KMS-11 (cell line): ENCODE results near the gene SMTNL2.
"Not testable (repeated sequence)": the region's sequence is repeated elsewhere in the genome, so short reads cannot be mapped to it uniquely, and the experiment has no call there.

Source experiments
- H2AFZ ChIP-seq: fragments of 200-600 bp; sonication (generic); 2 replicates; pipeline ENCODE4 v1.6.1; 2016; ENCODE audit warnings: antibody characterized with exemption, mixed run types, low read depth
- H3K27ac ChIP-seq: fragments of 200-600 bp; sonication (generic); 2 replicates; pipeline ENCODE4 v1.6.1; 2016; ENCODE audit warnings: mild to moderate bottlenecking, mixed run types
- H3K27me3 ChIP-seq: fragments of 200-600 bp; sonication (generic); 2 replicates; pipeline ENCODE4 v1.6.1; 2017; ENCODE audit warnings: mild to moderate bottlenecking, low read depth, mixed run types, moderate library complexity; ENCODE audit not compliant: insufficient read depth
- H3K36me3 ChIP-seq: fragments of 200-600 bp; sonication (generic); 2 replicates; pipeline ENCODE4 v1.6.1; 2017; ENCODE audit warnings: mild to moderate bottlenecking, mixed run types; ENCODE audit not compliant: insufficient read depth
- H3K4me1 ChIP-seq: fragments of 200-600 bp; sonication (generic); 2 replicates; pipeline ENCODE4 v1.6.1; 2016; ENCODE audit warnings: mild to moderate bottlenecking, low read depth, mixed run types; ENCODE audit not compliant: poor library complexity, severe bottlenecking
- H3K4me2 ChIP-seq: fragments of 200-600 bp; sonication (generic); 2 replicates; pipeline ENCODE4 v1.7.0; 2016; ENCODE audit warnings: mild to moderate bottlenecking, mixed run types
- H3K4me3 ChIP-seq: fragments of 200-600 bp; sonication (generic); IDR thresholded peaks from 2 replicates; pipeline ENCODE4 v1.6.1; 2017; ENCODE audit warnings: low read depth, low read length, mixed read lengths; ENCODE audit not compliant: insufficient read depth
- H3K79me2 ChIP-seq: fragments of 200-600 bp; sonication (generic); 2 replicates; pipeline ENCODE4 v1.6.1; 2016; ENCODE audit warnings: low read depth, mixed run types; ENCODE audit not compliant: insufficient read depth
- H3K9ac ChIP-seq: fragments of 200-600 bp; sonication (generic); 2 replicates; pipeline ENCODE4 v1.6.1; 2016; ENCODE audit warnings: mild to moderate bottlenecking, mixed run types
- H4K20me1 ChIP-seq: fragments of 200-600 bp; sonication (generic); 2 replicates; pipeline ENCODE4 v1.6.1; 2016; ENCODE audit warnings: mild to moderate bottlenecking, mixed run types; ENCODE audit not compliant: insufficient read depth
- TF ChIP-seq, protein P1 (sequence below): fragments of 200-600 bp; sonication (generic); conservative IDR thresholded peaks from 2 replicates; pipeline ENCODE4 v1.6.1; 2017; ENCODE audit warnings: low read depth, mild to moderate bottlenecking, antibody characterized with exemption, low read length, moderate library complexity, mixed read lengths

Gene SMTNL2

DNA sequence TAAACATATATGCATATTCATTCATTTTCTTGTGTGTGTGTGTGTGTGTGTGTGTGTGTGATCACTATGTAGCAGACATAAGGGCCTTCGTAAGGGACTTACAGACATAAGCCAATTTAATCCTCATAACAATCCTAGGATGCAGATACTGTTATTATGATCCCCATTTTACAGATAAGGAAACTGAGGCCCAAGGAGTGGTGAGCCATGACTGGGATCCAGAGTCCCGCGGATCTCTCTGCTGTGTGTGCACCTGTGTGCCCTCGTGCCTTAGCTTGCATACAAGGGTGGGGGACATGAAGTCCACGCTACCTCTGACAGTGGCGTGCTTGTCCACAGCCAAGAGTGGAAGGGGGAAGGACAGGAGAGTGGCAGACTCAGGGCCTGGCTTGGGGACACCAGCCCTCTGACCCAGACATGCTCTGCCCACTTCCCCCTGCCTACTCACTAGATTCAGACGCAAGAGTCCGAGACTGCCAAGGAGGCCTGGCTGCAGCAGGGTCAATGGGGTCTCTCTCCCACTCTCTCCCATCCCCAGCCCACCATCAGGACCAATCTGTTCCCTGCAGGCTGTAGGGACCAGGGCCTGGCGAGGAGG lies 9.8 kb upstream of the SMTNL2 start:
- H2AFZ ChIP-seq, result no peak overlapping the region
- no peaks in the 10 kb centered on the region for H4K20me1 ChIP-seq
- no peaks in the 10 kb centered on the region for H3K36me3 ChIP-seq
- H3K79me2 ChIP-seq, result no peaks in the 10 kb centered on the region
- TF ChIP-seq, protein P1, sequence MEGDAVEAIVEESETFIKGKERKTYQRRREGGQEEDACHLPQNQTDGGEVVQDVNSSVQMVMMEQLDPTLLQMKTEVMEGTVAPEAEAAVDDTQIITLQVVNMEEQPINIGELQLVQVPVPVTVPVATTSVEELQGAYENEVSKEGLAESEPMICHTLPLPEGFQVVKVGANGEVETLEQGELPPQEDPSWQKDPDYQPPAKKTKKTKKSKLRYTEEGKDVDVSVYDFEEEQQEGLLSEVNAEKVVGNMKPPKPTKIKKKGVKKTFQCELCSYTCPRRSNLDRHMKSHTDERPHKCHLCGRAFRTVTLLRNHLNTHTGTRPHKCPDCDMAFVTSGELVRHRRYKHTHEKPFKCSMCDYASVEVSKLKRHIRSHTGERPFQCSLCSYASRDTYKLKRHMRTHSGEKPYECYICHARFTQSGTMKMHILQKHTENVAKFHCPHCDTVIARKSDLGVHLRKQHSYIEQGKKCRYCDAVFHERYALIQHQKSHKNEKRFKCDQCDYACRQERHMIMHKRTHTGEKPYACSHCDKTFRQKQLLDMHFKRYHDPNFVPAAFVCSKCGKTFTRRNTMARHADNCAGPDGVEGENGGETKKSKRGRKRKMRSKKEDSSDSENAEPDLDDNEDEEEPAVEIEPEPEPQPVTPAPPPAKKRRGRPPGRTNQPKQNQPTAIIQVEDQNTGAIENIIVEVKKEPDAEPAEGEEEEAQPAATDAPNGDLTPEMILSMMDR, result no peak
- peaks cover 18% of the 10 kb centered on the region for H3K4me1 ChIP-seq
- no peak overlapping the region for H3K9ac ChIP-seq
- no peak overlapping the region for H3K4me3 ChIP-seq
- no peak overlapping the region for H3K27ac ChIP-seq
- H3K27me3 ChIP-seq, result no peaks in the 10 kb centered on the region; the same call in 1 of the 2 replicates
- no peak overlapping the region for H3K4me2 ChIP-seq

DNA sequence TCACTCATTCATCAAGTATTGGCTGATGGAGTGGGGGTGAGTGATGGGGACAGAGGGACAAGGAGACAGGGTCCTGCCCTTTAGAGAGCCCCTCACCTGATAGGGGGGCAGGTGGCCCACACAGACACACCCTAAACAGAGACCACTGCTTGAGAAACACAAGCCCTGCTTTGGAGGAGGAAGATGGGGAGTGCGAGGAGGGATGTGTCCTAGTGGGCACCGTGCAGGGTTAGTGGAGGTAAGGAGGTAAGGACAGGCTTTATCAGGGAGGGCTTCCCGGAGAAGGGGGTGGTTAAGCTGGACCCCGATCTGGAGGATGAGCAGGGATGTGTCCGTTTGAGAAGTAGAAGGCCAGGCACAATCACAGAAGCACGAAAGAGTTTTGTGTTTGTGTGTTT lies 8.2 kb upstream of the SMTNL2 start:
- no peaks in the 10 kb centered on the region; the same call in 1 of the 2 replicates for H3K27me3 ChIP-seq
- H3K4me2 ChIP-seq, result no peak overlapping the region
- H3K27ac ChIP-seq, result no peak overlapping the region
- peaks cover 18% of the 10 kb centered on the region for H3K4me1 ChIP-seq
- no peak overlapping the region for H3K4me3 ChIP-seq
- H4K20me1 ChIP-seq, result no peaks in the 10 kb centered on the region
- TF ChIP-seq, protein P1, result no peak
- H3K79me2 ChIP-seq, result no peaks in the 10 kb centered on the region
- no peaks in the 10 kb centered on the region for H3K36me3 ChIP-seq
- no peak overlapping the region for H2AFZ ChIP-seq
- no peak overlapping the region for H3K9ac ChIP-seq

DNA sequence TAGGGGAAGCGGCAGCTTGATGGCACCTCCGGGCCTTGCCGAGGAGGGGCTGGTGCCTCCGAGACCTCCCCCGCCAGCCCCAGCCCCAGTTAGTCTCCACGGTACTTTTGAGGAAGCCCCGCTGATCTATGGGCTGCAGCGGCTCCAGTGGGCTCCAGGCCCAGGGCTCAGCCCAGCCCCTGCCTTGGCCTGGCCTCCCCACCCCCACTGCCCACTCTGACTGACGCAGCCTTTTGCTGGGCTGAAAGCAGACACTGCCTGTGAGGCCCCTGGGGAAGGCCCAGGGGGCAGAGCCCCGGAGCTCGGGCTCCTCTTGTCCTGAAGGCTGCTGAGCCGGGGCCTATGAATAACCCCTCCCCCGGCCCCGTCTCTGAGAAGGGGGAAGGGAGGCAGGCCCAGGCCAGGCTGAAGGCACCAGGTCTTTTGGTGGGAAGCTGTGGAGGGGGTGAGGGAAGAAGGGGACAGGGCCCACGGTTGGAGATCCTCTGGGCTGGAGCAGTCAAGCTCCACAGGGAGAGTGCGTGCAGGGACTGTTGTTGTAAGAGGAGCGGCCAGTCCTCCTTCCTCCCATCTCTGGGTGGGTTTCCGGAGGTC lies 7.5 kb upstream of the SMTNL2 start:
- no peak overlapping the region for H3K27ac ChIP-seq
- H3K9ac ChIP-seq, result no peak overlapping the region
- H4K20me1 ChIP-seq, result no peaks in the 10 kb centered on the region
- H3K4me2 ChIP-seq, result no peak overlapping the region
- H3K79me2 ChIP-seq, result no peaks in the 10 kb centered on the region
- peaks cover 18% of the 10 kb centered on the region for H3K4me1 ChIP-seq
- no peaks in the 10 kb centered on the region; the same call in 1 of the 2 replicates for H3K27me3 ChIP-seq
- TF ChIP-seq, protein P1, result no peak
- no peaks in the 10 kb centered on the region for H3K36me3 ChIP-seq
- H2AFZ ChIP-seq, result no peak overlapping the region
- H3K4me3 ChIP-seq, result no peak overlapping the region

DNA sequence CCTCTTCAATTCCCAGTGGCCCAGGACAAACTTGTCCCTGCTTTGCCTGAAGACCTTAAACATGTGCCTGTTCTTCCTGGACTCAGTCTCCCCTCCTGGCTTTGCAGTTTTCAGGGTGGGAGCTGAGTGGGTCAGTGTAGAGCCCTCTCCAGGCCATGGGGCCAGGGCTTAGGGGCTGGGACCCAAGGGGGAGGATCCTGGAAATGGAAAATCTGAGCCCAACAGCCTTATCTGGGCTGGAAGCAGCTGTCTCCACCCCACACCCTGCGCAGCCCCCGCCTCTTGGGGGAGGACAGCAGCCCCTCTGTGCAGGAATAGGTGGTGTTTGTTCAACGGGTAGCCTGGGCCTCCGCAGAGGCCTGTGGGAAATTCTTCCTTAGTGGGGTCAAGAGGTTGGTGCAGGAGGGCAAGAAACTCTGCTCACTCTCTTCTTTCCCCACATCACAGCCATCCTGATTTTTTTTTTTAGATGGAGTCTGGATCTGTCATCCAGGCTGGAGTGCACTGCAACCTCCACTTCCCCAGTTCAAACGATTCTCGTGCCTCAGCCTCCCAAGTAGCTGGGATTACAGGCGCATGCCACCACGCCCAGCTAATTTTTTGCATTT lies 6.8 kb upstream of the SMTNL2 start:
- H3K27me3 ChIP-seq, result peaks cover under 1% of the 10 kb centered on the region; the same call in 1 of the 2 replicates
- no peak overlapping the region for H3K4me3 ChIP-seq
- H3K4me1 ChIP-seq, result peaks cover 18% of the 10 kb centered on the region
- H3K27ac ChIP-seq, result no peak overlapping the region
- no peaks in the 10 kb centered on the region for H3K36me3 ChIP-seq
- no peak overlapping the region for H3K4me2 ChIP-seq
- H2AFZ ChIP-seq, result no peak overlapping the region
- no peaks in the 10 kb centered on the region for H4K20me1 ChIP-seq
- no peaks in the 10 kb centered on the region for H3K79me2 ChIP-seq
- TF ChIP-seq, protein P1, result no peak
- no peak overlapping the region for H3K9ac ChIP-seq

DNA sequence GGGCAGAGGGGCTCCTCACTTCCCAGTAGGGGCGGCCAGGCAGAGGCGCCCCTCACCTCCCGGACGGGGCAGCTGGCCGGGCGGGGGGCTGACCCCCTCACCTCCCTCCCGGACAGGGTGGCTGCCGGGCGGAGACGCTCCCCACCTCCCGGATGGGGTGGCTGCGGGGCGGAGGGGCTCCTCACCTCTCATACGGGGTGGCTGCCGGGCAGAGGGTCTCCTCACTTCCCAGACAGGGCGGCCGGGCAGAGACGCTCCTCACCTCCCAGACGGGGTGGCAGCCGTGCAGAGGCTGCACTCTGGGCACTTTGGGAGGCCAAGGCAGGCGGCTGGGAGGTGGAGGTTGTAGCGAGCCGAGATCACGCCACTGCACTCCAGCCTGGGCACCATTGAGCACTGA lies 6.0 kb upstream of the SMTNL2 start:
- not testable (repeated sequence) for H2AFZ ChIP-seq, H3K4me3 ChIP-seq, H3K36me3 ChIP-seq, H3K4me2 ChIP-seq, H3K4me1 ChIP-seq, H3K79me2 ChIP-seq, H3K9ac ChIP-seq, H3K27me3 ChIP-seq, H3K27ac ChIP-seq, H4K20me1 ChIP-seq
